ENCODE measurements around the gene CLDN9.

The CLDN9 gene

GRCh38 chr16:2996298-2996697, 16.4 kb upstream of the CLDN9 start:
- DNase-seq = no peak

- DNase-seq = no peak
These were observed 12.8 kb upstream of the CLDN9 start for GRCh38 chr16:2999929-3000328.

DNA sequence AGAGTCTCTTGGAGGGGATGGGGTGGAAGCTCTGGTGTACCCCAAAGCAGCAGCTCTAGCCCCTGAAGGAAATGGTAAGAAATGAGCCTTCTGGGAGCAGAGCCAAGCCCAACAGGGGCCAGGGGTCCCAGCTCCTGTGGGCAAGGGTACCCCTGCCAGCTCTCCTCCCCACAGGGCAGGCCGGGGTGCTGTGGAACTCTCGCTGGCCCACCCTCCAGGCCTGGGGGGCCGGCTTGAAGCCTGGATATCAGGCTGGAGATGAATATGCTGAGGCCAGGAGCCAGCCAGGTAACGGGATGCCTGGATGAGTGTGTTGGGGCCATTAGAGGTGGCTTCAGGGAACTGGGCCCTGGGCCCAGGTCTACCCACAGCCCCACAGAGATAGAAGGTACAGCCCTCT, 12.2 kb upstream of the CLDN9 start:
- DNase-seq = no peak

DNA sequence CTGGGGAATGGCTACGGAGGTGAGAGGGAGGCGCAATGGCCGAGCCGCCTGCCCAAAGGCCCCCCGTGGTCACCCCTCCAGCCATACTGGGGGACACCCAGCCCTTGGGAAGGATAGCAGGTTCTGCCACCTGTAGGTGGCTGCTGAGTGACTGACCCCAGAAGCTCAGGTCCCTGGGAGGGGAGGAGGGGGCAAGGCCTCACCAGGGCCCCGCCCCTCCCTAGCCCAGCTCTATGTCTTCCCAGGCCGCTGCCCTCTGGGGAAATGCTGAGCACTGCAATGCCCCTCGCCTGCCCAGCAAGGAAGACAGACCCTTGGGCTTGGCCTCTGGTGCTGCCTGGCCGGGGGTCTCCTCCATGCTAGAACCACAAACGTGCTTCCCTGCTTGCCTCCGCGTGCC, 11.4 kb upstream of the CLDN9 start:
- DNase-seq = no peak

DNA sequence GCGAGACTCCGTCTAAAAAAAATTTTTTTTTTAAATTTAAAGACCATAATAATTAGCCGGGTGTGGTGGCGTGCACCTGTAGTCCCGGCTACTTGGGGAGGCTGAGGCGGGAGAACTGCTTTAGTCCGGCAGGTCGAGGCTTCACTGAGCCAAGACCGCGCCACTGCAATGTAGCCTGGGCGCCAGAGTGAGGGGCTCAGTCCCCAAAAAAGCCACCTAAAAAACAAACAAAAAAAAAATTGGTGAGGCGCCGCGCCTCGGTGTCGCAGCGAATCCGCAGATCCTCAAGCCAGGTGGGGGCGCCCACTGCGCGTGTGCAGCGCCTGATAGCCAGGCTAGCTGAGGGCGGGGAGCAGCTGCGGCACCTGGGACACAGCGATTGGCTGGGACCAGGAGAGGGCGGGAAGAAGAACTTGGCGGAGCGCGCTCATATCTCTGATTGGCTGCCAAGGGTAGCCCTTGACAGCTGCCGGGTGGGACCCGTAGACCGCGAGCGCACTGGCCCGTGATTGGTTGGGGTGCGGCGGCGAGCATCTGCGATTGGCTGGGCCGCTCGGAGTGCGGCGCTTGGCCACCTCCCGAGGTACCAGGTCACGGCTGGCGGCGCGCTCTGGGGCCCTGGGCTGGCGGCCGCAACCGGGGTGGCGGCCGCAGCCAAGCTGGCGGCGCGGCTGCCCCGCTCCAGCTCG, 9.0 kb upstream of the CLDN9 start:
- DNase-seq = peak; percentile 98

GRCh38 chr16:3004319-3004718, 8.4 kb upstream of the CLDN9 start:
- no peak for DNase-seq

DNA sequence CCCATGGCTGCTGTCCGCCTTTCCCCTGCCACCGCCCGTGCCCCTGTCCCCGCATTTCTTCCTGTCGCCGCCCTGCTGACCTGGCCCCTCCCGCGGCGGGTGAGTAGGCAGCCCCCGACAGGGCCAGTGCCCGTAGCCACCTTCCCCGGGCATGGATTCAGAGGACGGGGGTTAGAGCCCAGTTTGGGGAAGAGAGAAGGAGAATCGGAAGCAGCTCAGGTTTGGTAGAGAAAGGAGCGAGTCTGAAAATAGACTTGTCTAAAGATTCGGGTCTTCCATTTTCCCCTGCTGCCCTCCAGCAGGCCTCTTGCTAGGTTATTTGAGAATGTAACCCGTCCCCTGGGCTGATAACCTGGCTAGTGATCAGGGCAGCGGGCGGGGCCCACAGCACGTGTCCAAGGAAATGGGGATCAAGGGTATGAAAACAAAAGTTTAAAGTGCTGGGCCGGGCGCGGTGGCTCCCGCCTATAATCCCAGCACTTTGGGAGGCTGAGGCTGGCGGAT, 7.9 kb upstream of the CLDN9 start:
- DNase-seq = no peak

DNA sequence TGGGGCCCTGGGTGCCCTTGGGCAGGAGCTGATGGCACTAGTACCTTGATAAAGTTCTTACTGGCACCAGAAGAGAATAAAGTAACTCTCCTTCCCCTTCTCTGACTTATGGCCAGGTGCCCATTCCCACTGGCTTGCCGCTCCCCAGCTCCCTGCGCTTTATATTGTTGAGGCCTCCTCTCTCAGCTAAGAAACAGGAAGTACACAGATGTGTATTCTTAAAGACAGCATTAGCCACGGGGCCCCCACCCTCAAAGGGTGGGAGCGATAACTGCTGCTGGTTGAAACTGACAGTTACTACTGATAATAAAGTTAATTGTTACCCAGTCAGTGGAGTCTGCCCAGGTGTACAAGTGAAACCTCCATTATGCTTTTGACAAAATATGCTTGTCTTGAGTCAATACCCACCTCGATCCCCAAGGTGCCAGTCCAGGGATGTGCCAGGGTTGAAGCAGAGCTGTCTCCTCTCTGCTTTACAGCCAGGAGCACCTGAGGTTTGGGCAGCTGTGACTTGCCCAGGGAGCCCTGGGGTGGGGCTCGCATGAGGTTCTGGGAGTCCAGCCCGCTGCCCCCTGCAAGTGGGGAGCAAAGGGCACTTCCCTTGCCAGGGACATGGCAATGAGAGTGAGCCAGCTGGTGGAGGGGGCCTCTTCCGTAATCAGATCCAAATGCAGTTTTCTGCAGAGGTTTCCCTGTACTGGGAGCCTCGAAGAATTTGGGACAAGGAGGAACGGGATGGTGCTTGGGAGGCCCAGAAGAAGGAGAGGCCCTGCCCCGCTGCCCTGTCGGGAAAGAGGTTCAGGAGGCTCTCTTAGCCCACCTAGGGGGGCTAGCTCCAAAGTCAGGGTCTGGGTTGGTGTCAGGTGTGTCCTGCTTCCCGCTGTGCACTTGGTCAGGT, 5.4 kb upstream of the CLDN9 start:
- DNase-seq = no peak

- DNase-seq = no peak
These were observed 4.6 kb upstream of the CLDN9 start for GRCh38 chr16:3007957-3008689.

DNA sequence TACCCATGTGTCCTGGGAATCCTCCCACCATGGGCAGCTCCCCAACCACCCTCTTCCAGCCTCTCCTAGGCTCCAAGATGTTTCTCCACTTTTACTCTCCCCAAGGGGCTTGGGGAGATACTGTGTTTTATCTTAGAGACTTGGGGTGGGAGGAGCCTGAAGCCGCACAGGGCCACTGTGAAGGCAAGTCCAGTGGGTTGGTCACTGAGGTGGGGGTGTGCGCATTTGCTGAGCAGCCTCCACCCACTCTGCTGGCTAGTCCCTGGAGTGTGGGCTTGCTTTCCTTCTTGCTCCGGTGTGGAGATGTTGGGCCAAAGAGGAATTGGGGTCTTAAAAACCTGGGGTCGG, 4.1 kb upstream of the CLDN9 start:
- DNase-seq = no peak

DNA sequence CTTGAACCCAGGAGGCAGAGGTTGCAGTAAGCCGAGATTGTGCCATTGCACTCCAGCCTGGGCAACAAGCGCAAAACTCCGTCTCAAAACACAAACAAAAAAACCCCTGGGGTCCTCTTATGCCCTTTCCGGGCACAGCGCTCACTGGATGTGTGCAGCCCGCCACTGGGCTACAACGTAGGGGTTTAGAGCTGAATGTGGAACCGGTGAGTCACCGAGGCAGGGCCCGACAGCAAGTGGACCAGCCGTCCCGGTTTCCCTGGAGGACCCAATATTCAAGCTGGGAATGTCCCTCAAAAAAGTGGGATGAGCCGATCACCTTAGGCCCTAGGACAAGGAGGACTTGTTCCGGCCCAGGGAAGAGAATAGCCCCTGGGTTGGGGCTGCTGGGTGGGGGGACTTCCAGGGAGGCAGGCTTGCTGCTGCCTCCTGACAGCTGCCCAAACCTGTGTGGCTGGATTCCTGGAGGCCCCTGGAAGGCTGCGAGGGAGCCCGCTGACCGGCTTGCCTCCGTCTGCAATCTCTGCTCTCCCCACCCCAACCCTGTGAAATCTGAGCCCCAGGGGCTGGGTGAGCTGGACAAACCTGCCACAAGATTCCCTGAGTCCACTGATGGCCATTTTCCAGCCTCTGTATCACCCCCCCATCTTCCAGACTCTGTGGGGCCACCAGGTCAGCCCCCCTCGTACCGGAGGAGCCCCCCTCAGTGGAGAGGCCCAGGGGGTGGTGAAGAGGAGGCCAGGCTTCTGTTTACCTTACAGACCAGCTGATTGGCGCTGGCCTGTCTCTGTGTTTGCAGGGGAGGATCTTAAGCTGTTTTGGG, 2.9 kb upstream of the CLDN9 start:
- no peak for DNase-seq

DNA sequence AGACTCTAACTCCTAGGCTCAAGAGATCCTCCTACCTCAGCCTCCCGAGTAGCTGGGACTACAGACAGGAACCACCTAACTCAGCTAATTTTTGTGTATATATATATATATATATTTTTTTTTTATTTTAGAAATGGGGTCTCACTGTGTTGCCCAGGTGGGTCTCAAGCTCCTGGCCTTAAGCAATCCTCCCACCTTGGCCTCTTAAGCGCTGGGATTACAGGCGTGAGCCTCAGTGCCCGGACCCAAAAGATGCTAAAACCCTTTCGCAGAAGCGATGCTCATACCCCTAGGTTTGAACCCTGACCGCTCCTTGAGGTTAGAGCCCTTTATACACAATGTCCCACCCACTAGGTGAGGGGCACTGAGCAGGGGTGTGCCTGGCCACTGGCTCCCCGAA, 2.2 kb upstream of the CLDN9 start:
- DNase-seq = no peak

DNA sequence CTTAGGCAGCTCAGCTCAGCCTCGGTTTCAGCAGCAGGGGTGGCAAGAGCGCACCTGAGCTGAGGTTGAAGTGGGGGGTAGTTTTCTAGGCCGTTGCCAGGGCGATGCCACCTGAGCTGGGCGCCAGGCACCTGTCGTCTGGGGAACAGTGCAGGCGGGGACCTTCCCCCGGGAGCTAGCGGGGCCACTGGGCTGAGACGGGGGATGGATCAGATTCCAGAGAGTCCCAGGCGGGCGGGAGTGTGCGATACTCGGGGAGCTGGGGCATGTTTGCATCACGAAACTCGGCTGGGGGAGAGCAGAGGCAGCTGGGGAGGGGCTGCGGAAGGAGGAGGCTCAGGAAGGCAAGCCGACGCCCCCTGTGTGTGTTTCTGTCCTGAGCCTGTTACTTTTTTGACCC, 477 bp upstream of the CLDN9 start:
- peak; percentile 70 for DNase-seq

DNA sequence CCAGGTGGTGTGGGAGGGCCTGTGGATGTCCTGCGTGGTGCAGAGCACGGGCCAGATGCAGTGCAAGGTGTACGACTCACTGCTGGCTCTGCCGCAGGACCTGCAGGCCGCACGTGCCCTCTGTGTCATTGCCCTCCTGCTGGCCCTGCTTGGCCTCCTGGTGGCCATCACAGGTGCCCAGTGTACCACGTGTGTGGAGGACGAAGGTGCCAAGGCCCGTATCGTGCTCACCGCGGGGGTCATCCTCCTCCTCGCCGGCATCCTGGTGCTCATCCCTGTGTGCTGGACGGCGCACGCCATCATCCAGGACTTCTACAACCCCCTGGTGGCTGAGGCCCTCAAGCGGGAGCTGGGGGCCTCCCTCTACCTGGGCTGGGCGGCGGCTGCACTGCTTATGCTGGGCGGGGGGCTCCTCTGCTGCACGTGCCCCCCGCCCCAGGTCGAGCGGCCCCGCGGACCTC, 798 bp downstream of the CLDN9 start:
- no peak for DNase-seq

DNA sequence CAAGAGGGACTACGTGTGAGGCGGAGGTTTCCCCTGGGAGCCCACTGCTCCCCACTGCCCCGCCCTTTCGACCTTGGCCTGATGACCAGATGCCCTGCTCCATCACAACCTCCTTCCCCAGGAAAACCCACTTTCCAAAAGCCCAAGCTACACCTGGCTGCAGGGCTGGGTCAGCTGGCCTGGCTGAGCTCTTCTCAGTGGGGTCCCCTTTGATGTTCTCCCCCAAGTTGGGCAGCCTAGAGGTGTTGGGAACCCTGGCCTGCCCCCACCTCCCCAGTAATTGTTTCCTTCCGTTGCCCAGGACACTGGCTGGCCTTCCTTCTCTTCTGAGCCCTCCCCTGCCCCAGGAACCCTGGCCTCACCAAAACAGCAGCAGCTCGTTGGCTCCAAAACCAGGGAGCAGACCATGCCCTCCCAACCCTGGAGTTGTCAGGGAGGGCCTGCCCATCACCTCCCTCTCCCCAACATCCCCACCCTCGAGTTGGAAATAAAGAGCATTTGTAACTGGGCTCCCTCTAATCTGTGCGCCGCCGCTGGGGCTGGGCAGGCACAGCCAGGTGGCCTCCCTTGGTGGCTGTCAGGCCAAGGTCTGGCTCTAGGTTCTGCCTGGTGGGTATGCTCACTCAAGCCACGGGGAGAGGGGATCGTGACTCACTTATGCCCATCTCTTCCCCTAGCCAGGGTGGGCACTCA, 1.4 kb downstream of the CLDN9 start:
- DNase-seq = no peak

- DNase-seq = no peak
These were observed 2.2 kb downstream of the CLDN9 start for GRCh38 chr16:3014971-3015370.

- no peak for DNase-seq
These were observed 3.3 kb downstream of the CLDN9 start for GRCh38 chr16:3015865-3016521.

GRCh38 chr16:3017344-3017743, 4.6 kb downstream of the CLDN9 start:
- no peak for DNase-seq

GRCh38 chr16:3017794-3018506, 5.2 kb downstream of the CLDN9 start, which contains the start of gene CLDN6:
TSS of gene CLDN6 (minus strand) at chr16:3018183. CDS start at chr16:3016021, 2,162 bp downstream.
- peak; percentile 45 for DNase-seq

GRCh38 chr16:3019594-3020246, 7.0 kb downstream of the CLDN9 start:
- DNase-seq = no peak
